ENCODE data around the gene ZP1. TPM values are rescaled to one million over a fixed set of nuclear protein-coding genes. Genes with fewer than 3 reads are reported as not detected.

ZP1 gene
- total and polyA plus RNA-seq, 2 experiments from 2014 or later = not detected

GRCh38 chr11:60859616-60860250, 7.6 kb upstream of the ZP1 start:
- H3K27me3 Mint-ChIP-seq (ENCODE audit: insufficient read depth, low read depth, poor library complexity) = peaks cover 7% of the 10 kb centered on the region
- TF ChIP-seq JUNB (IDR thresholded peaks at IDR 0.05; ENCODE audit: unreplicated experiment) (no peak), STAT1 (IDR thresholded peaks at IDR 0.05; ENCODE audit: unreplicated experiment) (no peak), REST (IDR thresholded peaks at IDR 0.05; ENCODE audit: unreplicated experiment) (no peak), ZNF114 (CRISPR knock-in tag; IDR thresholded peaks at IDR 0.05) (no peak), ETS1 (IDR thresholded peaks at IDR 0.05) (no peak), ZNF331 (CRISPR knock-in tag; IDR thresholded peaks at IDR 0.05; ENCODE audit: low read depth) (no peak)
- H3K4me2 ChIP-seq = no peak overlapping the region
- ATAC-seq (no peak), DNase-seq (ENCODE audit: low spot score) (no peak)
- no peak overlapping the region for H3K27ac Mint-ChIP-seq
- H3K36me3 ChIP-seq (ENCODE audit: insufficient read depth) = no peaks in the 10 kb centered on the region
- no peaks in the 10 kb centered on the region for H3K9me2 ChIP-seq (ENCODE audit: insufficient read depth)
- 0 out of 2 replicates have a peak, but pooled peaks cover under 1% of the 10 kb centered on the region for H3K27me3 ChIP-seq (ENCODE audit: insufficient read depth)
- no peaks in the 10 kb centered on the region for H3F3A ChIP-seq (replicated peaks; ENCODE audit: low read depth)
- no peaks in the 10 kb centered on the region for H3K4me1 ChIP-seq (ENCODE audit: insufficient read depth)
- no peak overlapping the region for H3K27ac ChIP-seq (ENCODE audit: low read depth)
- no peaks in the 10 kb centered on the region for H3K36me3 Mint-ChIP-seq (ENCODE audit: low read depth)
- no peak overlapping the region for H3K4me3 ChIP-seq
- no peaks in the 10 kb centered on the region for H3K79me2 ChIP-seq (replicated peaks; ENCODE audit: insufficient read depth)
- no peaks in the 10 kb centered on the region for H4K20me1 ChIP-seq (replicated peaks; ENCODE audit: insufficient read depth)
- no peak overlapping the region for H3K4me3 Mint-ChIP-seq
- no peaks in the 10 kb centered on the region for H3K4me1 Mint-ChIP-seq
- H3K9me3 Mint-ChIP-seq = no peaks in the 10 kb centered on the region; the same call in 2 of the 3 replicates
- no peak overlapping the region for H2AFZ ChIP-seq

GRCh38 chr11:60860943-60861342, 6.4 kb upstream of the ZP1 start:
- no peaks in the 10 kb centered on the region for H3F3A ChIP-seq (replicated peaks; ENCODE audit: low read depth)
- peak; percentile 53; the same call in 2 of the 3 replicates for ATAC-seq
- no peaks in the 10 kb centered on the region for H3K36me3 ChIP-seq (ENCODE audit: insufficient read depth)
- Mint-ChIP-seq H3K9me3 (no peaks in the 10 kb centered on the region), H3K36me3 (ENCODE audit: low read depth) (no peaks in the 10 kb centered on the region), H3K4me1 (no peaks in the 10 kb centered on the region), H3K27me3 (ENCODE audit: insufficient read depth, low read depth, poor library complexity) (peaks cover 4% of the 10 kb centered on the region), H3K4me3 (no peak overlapping the region), H3K27ac (no peak overlapping the region)
- no peak overlapping the region for H3K4me3 ChIP-seq
- no peak overlapping the region; the same call in 1 of the 2 replicates for H2AFZ ChIP-seq
- no peaks in the 10 kb centered on the region for H3K4me1 ChIP-seq (ENCODE audit: insufficient read depth)
- H3K9me2 ChIP-seq (ENCODE audit: insufficient read depth) = no peaks in the 10 kb centered on the region
- no peak overlapping the region for H3K4me2 ChIP-seq
- no peaks in the 10 kb centered on the region for H3K79me2 ChIP-seq (replicated peaks; ENCODE audit: insufficient read depth)
- H3K27me3 ChIP-seq (ENCODE audit: insufficient read depth) = no peaks in the 10 kb centered on the region
- no peak for DNase-seq (ENCODE audit: low spot score)
- no peaks in the 10 kb centered on the region for H4K20me1 ChIP-seq (replicated peaks; ENCODE audit: insufficient read depth)
- H3K27ac ChIP-seq (ENCODE audit: low read depth) = no peak overlapping the region
- TF ChIP-seq STAT1 (IDR thresholded peaks at IDR 0.05; ENCODE audit: unreplicated experiment) (no peak), REST (IDR thresholded peaks at IDR 0.05; ENCODE audit: unreplicated experiment) (no peak), NANOG (IDR thresholded peaks at IDR 0.05; ENCODE audit: borderline replicate concordance) (no peak), CREB1 (CRISPR knock-in tag; IDR thresholded peaks at IDR 0.05; ENCODE audit: low read depth) (no peak)

All from GM23338 (cell line).